GM21515 (cell line): ENCODE results near the gene CDCP1.
"Not testable (repeated sequence)": the region's sequence is repeated elsewhere in the genome, so short reads cannot be mapped to it uniquely, and the experiment has no call there.

Experiments used
- ATAC-seq: cut with Tn5 transposase; IDR thresholded peaks from one replicate; pipeline ENCODE4 v1.9.1; 2021; ENCODE audit not compliant: unreplicated experiment

The CDCP1 gene

GRCh38 chr3:45173776-45174175 lies 27.6 kb upstream of the CDCP1 start:
- no peak for ATAC-seq

GRCh38 chr3:45171283-45171682 lies 25.1 kb upstream of the CDCP1 start:
- ATAC-seq: no peak

- no peak for ATAC-seq
These were observed 23.9 kb upstream of the CDCP1 start for GRCh38 chr3:45170096-45170495.

GRCh38 chr3:45169125-45169904 lies 23.1 kb upstream of the CDCP1 start:
- no peak for ATAC-seq

- ATAC-seq: no peak
These were observed 22.3 kb upstream of the CDCP1 start for GRCh38 chr3:45168451-45168850.

- no peak for ATAC-seq
These were observed 21.1 kb upstream of the CDCP1 start for GRCh38 chr3:45167011-45167911.

- ATAC-seq: no peak
These were observed 20.2 kb upstream of the CDCP1 start for GRCh38 chr3:45166321-45166879.

- ATAC-seq: no peak
These were observed 19.5 kb upstream of the CDCP1 start for GRCh38 chr3:45165497-45166283.

GRCh38 chr3:45164056-45164455 lies 17.9 kb upstream of the CDCP1 start:
- ATAC-seq: no peak

- ATAC-seq: no peak
These were observed 17.3 kb upstream of the CDCP1 start for GRCh38 chr3:45163481-45163880.

- no peak for ATAC-seq
These were observed 8.5 kb upstream of the CDCP1 start for GRCh38 chr3:45154641-45155147.

- no peak for ATAC-seq
These were observed 7.7 kb upstream of the CDCP1 start for GRCh38 chr3:45153658-45154437.

- no peak for ATAC-seq
These were observed 6.1 kb upstream of the CDCP1 start for GRCh38 chr3:45152307-45152706.

- ATAC-seq: no peak
These were observed 4.9 kb upstream of the CDCP1 start for GRCh38 chr3:45151100-45151499.

- ATAC-seq: no peak
These were observed 2.7 kb upstream of the CDCP1 start for GRCh38 chr3:45148921-45149320.

GRCh38 chr3:45145223-45145622 lies 955 bp downstream of the CDCP1 start:
- no peak for ATAC-seq

- ATAC-seq: no peak
These were observed 2.2 kb downstream of the CDCP1 start for GRCh38 chr3:45143673-45144671.

GRCh38 chr3:45140770-45141155 lies 5.4 kb downstream of the CDCP1 start:
- ATAC-seq: not testable (repeated sequence)
